Naive B cell (primary cell): Measurements from ENCODE around the gene HOXD8. TPM values are rescaled to one million over a fixed set of nuclear protein-coding genes. Genes with fewer than 3 reads are reported as not detected.

Experiments used
- ATAC-seq, 2 donors: fragments of 150-1000 bp; cut with Tn5 transposase; 2 replicates each; pipeline ENCODE4 v1.10.0; 2021; ENCODE audit warnings: low read depth in 2 of 2, mild to moderate bottlenecking in 2 of 2, moderate library complexity in 2 of 2
- DNase-seq: peaks from one replicate; pipeline ENCODE4 v3.0.0; 2022
- H3K27ac Mint-ChIP-seq, 6 donors: one replicate each; pipeline ENCODE4 v1.8.0; 2020 to 2022; ENCODE audit warnings: mild to moderate bottlenecking in 6 of 6, mixed read lengths in 6 of 6, moderate library complexity in 5 of 6, inconsistent platforms in 2 of 6
- H3K27me3 Mint-ChIP-seq, 3 donors: one replicate each; pipeline ENCODE4 v1.8.0; 2021 to 2022; ENCODE audit warnings: mixed read lengths in 3 of 3, mild to moderate bottlenecking in 1 of 3
- H3K36me3 Mint-ChIP-seq, 2 donors: one replicate each; pipeline ENCODE4 v1.8.0; 2020 to 2022; ENCODE audit warnings: mixed read lengths in 2 of 2, inconsistent platforms in 1 of 2, mild to moderate bottlenecking in 1 of 2
- H3K4me1 Mint-ChIP-seq, 3 donors: one replicate each; pipeline ENCODE4 v1.8.0; 2020 to 2022; ENCODE audit warnings: mixed read lengths in 3 of 3, inconsistent platforms in 1 of 3, mild to moderate bottlenecking in 1 of 3, moderate library complexity in 1 of 3
- H3K4me3 Mint-ChIP-seq, 8 donors: one replicate each; pipeline ENCODE4 v1.8.0; 2020 to 2022; ENCODE audit warnings: mild to moderate bottlenecking in 8 of 8, mixed read lengths in 8 of 8, moderate library complexity in 8 of 8, inconsistent platforms in 2 of 8
- H3K9me3 Mint-ChIP-seq, 7 donors: one replicate each; pipeline ENCODE4 v1.8.0; 2020 to 2022; ENCODE audit warnings: mixed read lengths in 7 of 7, mild to moderate bottlenecking in 5 of 7, inconsistent platforms in 2 of 7, moderate library complexity in 1 of 7
- polyA plus RNA-seq, 6 donors: library from polyadenylated mRNA; unstranded; fragments of 300-500 nt; fragmentation: Illumina TruSeq; gene quantifications; one replicate each; pipeline ENCODE4 v1.2.3, GENCODE V29; 2021; ENCODE audit warnings: low read depth in 6 of 6

The HOXD8 gene
- polyA plus RNA-seq, 6 donors from 2014 or later = not detected

DNA sequence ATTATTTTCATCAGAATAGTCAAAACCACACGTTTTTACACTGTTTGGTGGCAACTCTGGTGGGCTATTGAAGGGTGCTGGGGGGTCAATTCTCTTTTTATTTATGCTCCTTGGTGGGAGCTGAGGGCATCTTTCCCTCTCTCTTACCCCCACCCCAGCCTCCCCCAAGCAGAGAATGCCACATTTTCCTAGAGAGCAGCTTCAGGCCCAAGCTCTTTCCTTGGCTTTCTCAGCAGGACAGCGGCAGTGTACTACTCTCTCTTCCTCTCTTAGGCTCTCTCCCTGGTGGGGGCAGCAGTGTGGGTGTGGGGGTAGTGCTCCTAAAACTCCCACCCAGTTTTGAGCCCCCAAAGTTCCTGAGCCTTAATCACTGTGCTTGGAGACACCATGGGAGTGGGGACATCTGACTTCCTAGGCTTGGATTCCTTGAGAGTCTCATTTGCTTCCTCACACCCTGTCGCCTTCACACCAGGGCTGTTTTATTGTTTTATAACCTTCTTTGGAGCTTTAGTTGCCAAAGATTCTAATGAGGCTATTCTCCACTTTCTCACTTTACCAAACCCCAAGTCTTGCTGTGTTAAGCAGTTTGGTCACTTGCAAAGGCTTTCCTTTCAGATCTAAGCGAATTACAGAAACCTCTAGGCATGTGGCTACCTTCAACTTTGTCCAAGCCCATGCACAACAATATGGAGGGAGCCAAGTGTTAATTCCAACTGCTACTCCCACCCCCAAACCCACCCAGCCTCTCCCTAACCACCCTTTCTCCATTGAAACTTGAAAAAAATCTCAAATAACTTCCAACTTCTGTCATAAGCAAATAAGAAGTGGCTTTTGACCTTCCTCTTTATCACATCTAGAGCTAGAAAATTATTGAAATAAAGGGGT, 15.8 kb downstream of the HOXD8 start:
- H3K36me3 Mint-ChIP-seq = peaks cover 0 to 13% of the 10 kb centered on the region in 2 donors
- no peak overlapping the region for H3K4me3 Mint-ChIP-seq
- peaks cover 8 to 13% (median 10%) of the 10 kb centered on the region in 3 donors for H3K4me1 Mint-ChIP-seq
- H3K27me3 Mint-ChIP-seq = peaks cover 81 to 95% (median 95%) of the 10 kb centered on the region in 3 donors
- ATAC-seq (no peak), DNase-seq (no peak)
- no peak overlapping the region for H3K27ac Mint-ChIP-seq
- peaks cover 0 to 17% (median 6%) of the 10 kb centered on the region in 7 donors for H3K9me3 Mint-ChIP-seq

DNA sequence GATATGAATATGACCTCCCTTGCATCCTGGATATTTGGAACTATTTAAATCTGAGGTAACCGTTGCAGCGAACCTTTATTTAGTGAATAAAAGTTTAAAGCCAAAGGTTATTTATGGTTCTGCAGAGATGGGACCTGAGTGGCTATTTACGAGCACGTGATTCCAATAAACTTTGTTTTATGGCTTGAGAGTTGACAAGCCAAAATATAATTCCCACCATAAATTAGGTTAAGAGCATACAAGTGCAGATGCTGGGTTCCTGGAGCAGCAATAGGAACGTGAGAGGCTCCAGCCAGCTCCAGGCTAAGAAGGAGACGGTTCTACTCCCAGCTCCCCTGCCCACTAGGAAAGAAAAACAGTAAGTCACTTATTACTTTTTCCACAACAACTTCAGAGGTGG, 16.6 kb downstream of the HOXD8 start:
- Mint-ChIP-seq H3K4me1 (peaks cover 5 to 11% (median 6%) of the 10 kb centered on the region in 3 donors), H3K4me3 (no peak overlapping the region), H3K36me3 (peaks cover 0 to 16% of the 10 kb centered on the region in 2 donors), H3K27ac (no peak overlapping the region), H3K9me3 (peaks cover 0 to 16% (median 5%) of the 10 kb centered on the region in 7 donors), H3K27me3 (peaks cover 83 to 99% (median 98%) of the 10 kb centered on the region in 3 donors)
- ATAC-seq = no peak
- no peak for DNase-seq

DNA sequence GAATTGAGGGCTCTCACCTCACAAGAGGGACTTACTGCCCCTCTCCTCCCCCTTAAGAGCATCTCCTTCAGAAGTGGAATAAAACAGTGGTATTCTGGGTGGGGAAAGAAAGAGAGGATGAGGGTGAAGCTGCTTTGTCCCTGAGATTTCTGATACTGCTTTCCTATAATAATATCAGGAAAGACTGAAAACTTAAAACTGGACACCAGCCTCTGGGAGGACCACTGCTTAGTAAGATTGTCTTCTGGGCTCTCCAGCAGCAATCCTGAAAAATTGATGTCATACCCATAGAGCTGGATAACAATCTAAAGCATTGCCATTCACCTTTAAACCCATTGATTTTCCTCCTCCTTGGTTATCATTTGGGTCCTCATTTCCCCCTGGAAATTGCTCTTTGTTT, 17.1 kb downstream of the HOXD8 start:
- no peak for ATAC-seq
- Mint-ChIP-seq H3K4me1 (peaks cover 0 to 6% (median 2%) of the 10 kb centered on the region in 3 donors), H3K9me3 (peaks cover 0 to 13% (median 2%) of the 10 kb centered on the region in 7 donors), H3K27ac (no peak overlapping the region), H3K27me3 (peaks cover 82 to 99% (median 98%) of the 10 kb centered on the region in 3 donors), H3K36me3 (peaks cover 0 to 11% of the 10 kb centered on the region in 2 donors), H3K4me3 (peak overlapping the region in 1 of 8 donors; percentile 25)
- no peak for DNase-seq

DNA sequence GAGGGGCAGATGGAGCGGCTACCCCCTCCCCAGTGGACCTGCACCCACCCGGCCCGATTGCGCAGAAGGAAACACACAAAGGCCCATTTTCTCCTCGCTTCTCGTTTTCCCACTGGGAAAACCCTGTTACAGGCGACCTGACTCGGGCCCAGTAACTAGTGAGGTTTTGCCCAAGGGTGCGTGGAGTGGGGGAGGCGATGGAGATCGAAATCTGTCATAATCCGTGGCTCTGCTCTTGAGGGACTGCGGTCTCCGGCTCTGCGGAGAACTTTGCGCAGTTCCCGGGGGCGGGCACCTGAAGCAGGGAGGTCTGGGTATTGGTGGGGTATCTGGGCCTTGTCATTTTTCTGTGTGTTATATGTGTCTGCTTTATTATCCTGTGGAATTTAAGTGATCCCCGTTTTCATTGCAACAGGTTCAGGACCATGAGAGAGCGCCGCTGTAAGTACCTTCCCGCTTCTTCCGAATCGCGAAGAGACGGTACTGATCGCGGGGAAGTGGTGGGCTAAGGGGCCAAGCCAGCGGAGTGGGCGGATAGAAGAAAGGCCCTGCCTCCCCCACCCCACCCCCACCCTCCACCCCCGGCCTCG, 17.8 kb downstream of the HOXD8 start:
- DNase-seq = no peak
- ATAC-seq = no peak
- H3K27me3 Mint-ChIP-seq = peaks cover 76 to 96% (median 95%) of the 10 kb centered on the region in 3 donors
- H3K9me3 Mint-ChIP-seq = peaks cover 0 to 13% (median 2%) of the 10 kb centered on the region in 7 donors
- peaks cover 0 to 8% of the 10 kb centered on the region in 2 donors for H3K36me3 Mint-ChIP-seq
- peaks cover 0 to 6% (median 2%) of the 10 kb centered on the region in 3 donors for H3K4me1 Mint-ChIP-seq
- peak overlapping the region in 1 of 8 donors; percentile 35 for H3K4me3 Mint-ChIP-seq
- no peak overlapping the region for H3K27ac Mint-ChIP-seq

DNA sequence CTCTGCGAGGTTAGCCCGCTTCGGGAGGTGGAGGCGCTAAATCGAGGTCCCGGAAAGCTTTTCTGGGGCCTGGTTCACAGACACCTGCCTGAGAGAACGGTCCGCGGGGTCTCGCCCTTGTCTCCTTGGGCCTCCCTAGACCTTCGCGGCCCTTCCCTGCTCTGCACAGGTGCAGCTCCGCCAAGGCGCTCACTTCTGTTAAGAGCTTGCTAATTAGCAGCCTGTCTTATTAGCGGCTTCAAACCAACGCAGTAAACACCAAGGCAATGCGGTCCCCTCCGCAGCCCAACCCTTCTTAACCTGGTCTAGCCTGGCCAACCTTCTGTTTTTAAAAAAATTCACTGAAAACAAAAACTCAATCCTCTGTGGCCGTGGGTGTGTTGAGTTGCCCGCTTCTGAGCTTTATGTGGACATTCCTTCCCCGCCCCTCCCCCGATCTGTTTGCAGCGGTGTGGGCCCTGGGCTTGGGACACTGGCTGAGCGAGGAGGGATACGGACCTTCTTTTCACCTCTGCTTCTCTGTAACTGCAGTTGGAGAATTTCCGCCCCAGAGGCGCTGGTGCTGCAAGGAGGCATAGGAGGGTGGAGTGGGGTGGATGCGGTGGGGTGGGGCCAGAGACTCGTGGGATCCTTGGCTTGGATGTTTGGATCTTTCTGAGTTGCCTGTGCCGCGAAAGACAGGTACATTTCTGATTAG, 18.4 kb downstream of the HOXD8 start:
- Mint-ChIP-seq H3K27ac (no peak overlapping the region), H3K4me3 (peak overlapping the region in 2 of 8 donors; percentile 20 to 29), H3K27me3 (peaks cover 73 to 96% (median 94%) of the 10 kb centered on the region in 3 donors), H3K4me1 (peaks cover 0 to 6% (median 2%) of the 10 kb centered on the region in 3 donors), H3K9me3 (peaks cover 0 to 13% (median 2%) of the 10 kb centered on the region in 7 donors), H3K36me3 (peaks cover 0 to 8% of the 10 kb centered on the region in 2 donors)
- DNase-seq (no peak), ATAC-seq (no peak)

DNA sequence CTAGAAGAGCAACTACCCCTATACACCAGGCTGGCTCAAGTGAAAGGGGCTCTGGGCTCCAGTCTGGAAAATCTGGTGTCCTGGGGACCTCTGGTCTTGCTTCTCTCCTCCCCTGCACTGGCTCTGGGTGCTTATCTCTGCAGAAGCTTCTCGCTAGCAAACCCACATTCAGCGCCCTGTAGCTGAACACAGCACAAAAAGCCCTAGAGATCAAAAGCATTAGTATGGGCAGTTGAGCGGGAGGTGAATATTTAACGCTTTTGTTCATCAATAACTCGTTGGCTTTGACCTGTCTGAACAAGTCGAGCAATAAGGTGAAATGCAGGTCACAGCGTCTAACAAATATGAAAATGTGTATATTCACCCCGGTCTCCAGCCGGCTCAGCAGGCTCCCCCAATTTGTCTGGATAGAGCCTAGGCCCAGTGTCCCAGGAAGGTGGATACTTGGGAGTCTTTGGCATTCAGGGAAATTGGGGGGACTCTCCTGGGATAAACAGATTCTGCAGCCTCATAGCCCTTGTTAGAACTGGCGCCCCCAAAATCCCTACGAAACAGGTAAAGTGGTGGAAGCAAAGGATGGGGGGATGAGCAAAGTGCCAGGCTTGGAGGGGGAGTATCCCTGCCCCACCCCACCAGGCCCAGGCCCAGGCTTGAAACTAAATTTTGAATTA, 19.4 kb downstream of the HOXD8 start:
- Mint-ChIP-seq H3K4me3 (no peak overlapping the region), H3K36me3 (peaks cover 0 to 8% of the 10 kb centered on the region in 2 donors), H3K27ac (peak overlapping the region in 1 of 6 donors; percentile 32), H3K4me1 (peaks cover 0 to 6% (median 2%) of the 10 kb centered on the region in 3 donors), H3K9me3 (peaks cover 0 to 13% (median 3%) of the 10 kb centered on the region in 7 donors), H3K27me3 (peaks cover 64 to 96% (median 93%) of the 10 kb centered on the region in 3 donors)
- ATAC-seq (no peak), DNase-seq (no peak)

DNA sequence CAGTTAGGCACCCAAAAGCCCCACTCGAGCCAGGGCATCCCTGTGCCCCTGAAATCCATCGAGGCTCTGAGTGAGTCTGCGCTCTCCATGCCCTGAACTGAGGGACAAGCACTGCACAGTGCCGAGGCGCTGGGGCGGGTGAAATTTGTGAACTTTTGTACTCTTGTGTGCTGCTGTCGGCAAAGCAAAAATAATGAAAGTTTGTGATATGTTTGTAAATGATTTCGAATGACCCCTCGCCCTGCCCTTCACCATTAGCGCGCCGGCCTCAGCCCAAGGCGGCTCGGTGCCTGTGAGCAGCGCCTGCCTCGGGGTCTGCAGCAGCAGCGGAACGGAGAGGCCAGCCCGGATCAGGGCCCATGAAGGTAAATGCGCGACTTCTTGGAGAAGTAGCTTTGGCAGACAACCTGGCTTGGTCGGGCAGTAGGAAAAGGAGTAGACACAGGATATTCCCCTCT, 20.0 kb downstream of the HOXD8 start:
- peaks cover 0 to 13% (median 3%) of the 10 kb centered on the region in 7 donors for H3K9me3 Mint-ChIP-seq
- H3K36me3 Mint-ChIP-seq = peaks cover 0 to 8% of the 10 kb centered on the region in 2 donors
- peaks cover 0 to 6% (median 2%) of the 10 kb centered on the region in 3 donors for H3K4me1 Mint-ChIP-seq
- no peak overlapping the region for H3K27ac Mint-ChIP-seq
- ATAC-seq (no peak), DNase-seq (no peak)
- H3K27me3 Mint-ChIP-seq = peaks cover 67 to 96% (median 93%) of the 10 kb centered on the region in 3 donors
- H3K4me3 Mint-ChIP-seq = no peak overlapping the region

DNA sequence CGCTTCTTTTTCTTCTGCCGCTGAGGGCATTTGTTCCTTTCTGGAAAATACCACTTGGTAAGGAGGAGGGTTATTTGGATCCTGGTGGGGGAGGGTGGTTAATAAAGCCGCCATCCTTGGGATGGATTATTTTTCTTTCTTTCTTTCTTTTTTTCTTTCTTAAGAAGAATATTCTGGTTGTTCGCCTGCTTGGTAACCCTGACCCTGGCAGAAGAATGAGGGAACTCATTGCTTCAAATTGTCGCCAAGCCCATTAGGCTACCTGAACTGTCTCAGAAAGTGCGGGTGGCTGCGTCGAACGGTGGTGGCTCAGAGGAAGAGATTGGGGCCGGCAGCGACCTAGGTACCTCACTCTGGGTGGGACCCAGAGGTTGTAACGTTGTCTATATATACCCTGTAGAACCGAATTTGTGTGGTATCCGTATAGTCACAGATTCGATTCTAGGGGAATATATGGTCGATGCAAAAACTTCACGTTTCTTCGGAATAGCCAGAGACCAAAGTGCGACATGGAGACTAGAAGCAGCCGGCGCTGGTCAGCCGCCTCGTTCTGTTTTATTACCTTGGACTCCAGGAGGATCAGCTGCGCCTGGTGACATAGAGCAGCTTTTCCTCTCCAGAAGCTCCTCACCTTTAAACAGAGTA, 20.6 kb downstream of the HOXD8 start:
- Mint-ChIP-seq H3K4me3 (peak overlapping the region in 2 of 8 donors; percentile 10 to 26), H3K4me1 (peaks cover 0 to 6% (median 2%) of the 10 kb centered on the region in 3 donors), H3K36me3 (peaks cover 0 to 8% of the 10 kb centered on the region in 2 donors), H3K27ac (peak overlapping the region in 1 of 6 donors; percentile 91), H3K27me3 (peaks cover 67 to 96% (median 93%) of the 10 kb centered on the region in 3 donors), H3K9me3 (peaks cover 0 to 13% (median under 1%) of the 10 kb centered on the region in 7 donors)
- ATAC-seq (no peak), DNase-seq (no peak)

DNA sequence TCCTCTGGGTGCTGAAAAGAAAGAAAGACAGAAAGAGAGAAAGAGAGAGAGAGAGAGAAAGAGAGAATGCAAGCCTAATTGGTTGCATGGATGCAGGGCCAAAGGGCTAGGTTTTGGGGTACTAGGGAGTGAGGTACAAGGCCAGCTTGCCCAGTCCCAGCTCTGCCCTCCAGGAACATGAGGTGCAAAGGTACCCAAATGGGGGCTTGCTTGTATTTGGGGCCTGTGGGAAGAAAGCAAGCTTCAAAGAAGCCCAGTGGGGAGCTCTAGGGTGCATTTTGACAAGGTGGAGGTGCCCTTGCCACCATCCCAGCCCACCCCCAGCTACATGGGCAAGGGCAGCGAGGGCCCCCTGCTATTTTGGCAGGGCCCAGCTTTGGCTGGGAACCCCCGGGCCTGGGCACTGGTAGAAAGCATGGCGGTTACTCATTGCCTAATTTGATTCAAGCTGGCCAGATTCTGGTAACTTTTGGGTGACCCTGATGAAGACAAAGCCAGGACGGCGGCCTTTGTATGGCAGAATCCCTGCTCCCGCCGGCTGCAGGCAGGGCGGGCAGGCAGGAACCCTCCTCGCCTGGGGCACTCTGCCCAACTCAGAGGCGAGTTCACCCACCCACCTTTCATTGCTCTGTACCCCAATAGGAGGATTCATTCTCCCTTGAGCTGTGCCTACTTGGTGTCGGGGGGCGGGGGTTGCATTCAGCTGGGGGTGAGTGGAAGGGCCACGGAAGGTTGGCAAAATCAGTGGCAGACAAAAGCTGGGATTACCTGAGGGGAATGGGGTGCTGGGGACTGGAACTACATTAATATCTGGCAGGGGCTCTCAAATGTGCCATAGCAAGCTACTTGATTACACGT, 21.3 kb downstream of the HOXD8 start:
- Mint-ChIP-seq H3K4me1 (peaks cover 0 to 6% (median 2%) of the 10 kb centered on the region in 3 donors), H3K27me3 (peaks cover 66 to 96% (median 93%) of the 10 kb centered on the region in 3 donors), H3K9me3 (peaks cover 0 to 13% (median 0%) of the 10 kb centered on the region in 7 donors), H3K36me3 (peaks cover 0 to 8% of the 10 kb centered on the region in 2 donors), H3K4me3 (peak overlapping the region in 2 of 8 donors; percentile 10 to 26), H3K27ac (peak overlapping the region in 2 of 6 donors; percentile 43 to 91)
- no peak for ATAC-seq
- DNase-seq = no peak

DNA sequence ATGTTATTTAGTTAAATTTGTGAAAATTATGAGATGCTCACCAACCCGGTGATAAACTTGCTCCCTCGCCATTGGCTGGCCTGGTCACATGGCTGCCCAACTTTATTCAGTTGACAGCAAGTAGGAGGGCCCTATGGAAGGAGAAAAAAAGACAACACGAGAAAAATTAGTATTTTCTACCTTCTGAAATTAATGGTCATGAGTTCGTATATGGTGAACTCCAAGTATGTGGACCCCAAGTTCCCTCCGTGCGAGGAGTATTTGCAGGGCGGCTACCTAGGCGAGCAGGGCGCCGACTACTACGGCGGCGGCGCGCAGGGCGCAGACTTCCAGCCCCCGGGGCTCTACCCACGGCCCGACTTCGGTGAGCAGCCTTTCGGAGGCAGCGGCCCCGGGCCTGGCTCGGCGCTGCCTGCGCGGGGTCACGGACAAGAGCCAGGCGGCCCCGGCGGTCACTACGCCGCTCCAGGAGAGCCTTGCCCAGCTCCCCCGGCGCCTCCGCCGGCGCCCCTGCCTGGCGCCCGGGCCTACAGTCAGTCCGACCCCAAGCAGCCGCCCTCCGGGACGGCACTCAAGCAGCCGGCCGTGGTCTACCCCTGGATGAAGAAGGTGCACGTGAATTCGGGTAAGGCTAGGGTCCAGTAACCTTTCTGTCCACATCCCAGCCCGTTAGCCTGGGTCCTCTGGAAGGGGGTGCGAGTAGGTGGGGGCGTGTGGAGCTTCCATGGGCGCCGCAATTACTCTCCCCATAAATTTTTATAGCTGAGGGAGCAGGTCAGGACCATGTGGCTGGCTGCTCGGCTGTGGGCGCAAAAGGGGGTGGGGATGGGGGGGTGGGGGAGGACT, 22.2 kb downstream of the HOXD8 start, which contains the start of gene HOXD4:
Gene HOXD4, plus strand, starts transcription at position 109 of the 846 bp plus-strand sequence. Its CDS starts 84 bp downstream, at position 193.
- no peak for ATAC-seq
- peak within 1 kb of the TSS in 2 of 8 donors; percentile 10 to 26 for H3K4me3 Mint-ChIP-seq
- peaks cover 0 to 8% of the 10 kb centered on the region in 2 donors for H3K36me3 Mint-ChIP-seq
- peak within 1 kb of the TSS in 3 of 6 donors; percentile 7 to 91 (median 43) for H3K27ac Mint-ChIP-seq
- no peak for DNase-seq
- peaks cover 0 to 13% (median 0%) of the 10 kb centered on the region in 7 donors for H3K9me3 Mint-ChIP-seq
- H3K4me1 Mint-ChIP-seq = peaks cover 0 to 6% (median 2%) of the 10 kb centered on the region in 3 donors
- peaks cover 63 to 96% (median 93%) of the 10 kb centered on the region in 3 donors for H3K27me3 Mint-ChIP-seq
